ENCODE measurements around the gene CTNNB1. TPM values are rescaled to one million over a fixed set of nuclear protein-coding genes. Genes with fewer than 3 reads are reported as not detected.

Gene CTNNB1
- total RNA-seq, 1 experiment from 2014 or later = 747 TPM

DNA sequence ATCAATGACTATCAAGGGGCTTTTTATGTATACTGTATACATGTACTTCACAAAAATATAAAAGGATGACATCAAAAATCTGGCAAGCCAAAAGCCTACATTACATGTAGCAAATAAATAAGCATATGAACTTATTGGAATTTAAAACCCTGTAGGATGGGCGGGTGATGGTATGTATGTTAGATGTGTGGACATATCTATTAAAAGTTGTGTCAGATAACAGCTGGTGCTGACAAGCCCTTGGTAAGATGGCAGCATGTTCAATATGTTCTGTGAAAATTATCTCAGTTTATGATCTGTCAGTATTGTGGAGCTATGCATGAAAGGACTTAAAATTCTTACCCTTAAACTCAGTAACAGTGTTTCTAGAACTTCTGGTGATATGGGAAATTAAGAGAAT lies 20.1 kb downstream of the CTNNB1 start:
- no peak for DNase-seq (ENCODE audit: low read depth)

DNA sequence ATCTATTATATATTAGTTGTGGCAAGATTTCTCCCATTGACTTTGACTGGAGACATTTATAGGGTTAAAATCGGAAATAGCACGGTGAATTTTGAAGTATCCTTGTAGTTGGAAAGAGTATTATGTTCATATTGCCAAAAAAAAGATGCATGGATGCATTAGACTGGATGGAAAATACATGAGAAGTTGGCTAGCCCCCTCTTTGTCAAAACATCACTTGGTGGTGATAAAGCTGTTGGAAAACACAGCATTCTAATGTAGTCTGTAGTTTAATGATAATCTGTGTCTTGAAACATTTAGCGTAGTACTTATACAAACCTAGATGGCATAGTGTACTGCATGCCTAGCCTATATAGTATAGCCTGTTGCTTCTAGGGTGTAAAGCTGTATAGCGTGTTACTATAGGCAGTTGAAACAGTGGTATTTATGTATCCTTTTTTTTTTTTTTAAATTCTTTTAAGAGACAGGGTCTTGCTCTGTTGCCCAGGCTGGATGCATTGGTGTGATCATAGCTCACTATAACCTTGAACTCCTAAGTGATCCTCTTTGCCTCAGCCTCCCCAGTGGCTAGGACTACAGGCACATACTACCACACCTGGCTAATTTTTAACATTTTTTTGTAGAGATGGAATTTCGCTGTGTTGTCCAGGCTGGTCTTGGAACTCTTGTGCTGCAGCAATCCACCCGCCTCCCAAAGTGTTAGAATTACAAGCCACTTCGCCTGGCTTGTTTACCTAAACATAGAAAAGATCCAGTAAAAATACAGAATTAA lies 21.8 kb downstream of the CTNNB1 start:
- DNase-seq (ENCODE audit: low read depth) = no peak

DNA sequence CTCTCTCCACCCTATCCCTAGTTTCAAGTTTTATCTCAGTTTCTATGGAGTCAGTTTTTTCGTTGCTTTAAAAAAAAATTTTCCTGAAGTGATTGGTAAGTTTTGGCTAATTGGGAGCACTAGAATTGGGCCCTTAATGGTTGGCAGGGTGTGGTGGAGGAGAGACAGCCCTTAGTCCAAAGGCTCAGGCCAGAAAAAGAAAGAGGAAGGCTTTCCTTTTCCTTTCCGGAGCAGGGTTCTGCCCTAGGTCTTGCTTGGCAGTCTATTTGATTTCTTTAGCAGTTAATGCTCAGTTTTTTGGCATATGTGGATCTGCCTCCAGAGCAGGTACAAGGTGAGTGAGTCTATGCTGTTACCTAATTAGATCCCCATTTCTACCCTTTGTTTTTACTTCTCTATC lies 22.7 kb downstream of the CTNNB1 start:
- no peak for DNase-seq (ENCODE audit: low read depth)

DNA sequence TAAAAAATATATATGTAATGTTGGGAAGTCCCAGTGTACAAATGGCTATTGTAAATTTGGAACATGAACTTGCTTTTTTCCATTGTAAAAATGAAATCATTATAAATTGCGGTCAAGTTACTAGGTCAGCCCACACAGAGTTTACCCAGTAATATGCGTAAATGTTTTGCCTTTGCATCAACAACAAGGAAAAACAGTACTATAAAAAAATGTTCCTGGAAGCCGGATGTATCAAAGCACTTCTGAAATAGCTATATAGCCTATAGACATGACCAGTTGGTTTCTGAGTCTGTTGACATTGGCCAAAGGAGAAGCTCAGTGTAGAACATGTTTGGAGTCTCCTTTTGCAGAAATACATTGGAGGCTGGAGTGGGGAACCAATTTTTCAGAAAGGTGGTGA lies 23.2 kb downstream of the CTNNB1 start:
- DNase-seq (ENCODE audit: low read depth) = no peak

DNA sequence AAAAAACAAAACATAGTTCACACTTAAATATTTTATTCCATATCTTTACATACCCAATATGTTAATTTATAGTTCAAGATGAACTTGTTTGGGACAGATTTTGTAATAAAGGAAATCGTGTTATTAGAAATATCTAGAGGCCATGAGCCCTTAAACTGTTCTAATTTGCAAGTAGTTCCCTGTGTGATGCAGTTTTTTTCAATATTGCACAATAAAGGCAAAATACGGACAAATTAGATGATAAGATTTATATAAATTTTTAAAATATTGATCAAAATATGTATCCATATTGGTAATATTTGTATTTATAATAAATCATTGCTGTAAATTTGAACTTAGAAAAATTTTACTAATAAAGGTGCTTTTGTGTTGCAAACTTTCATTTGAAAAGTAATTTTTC lies 23.8 kb downstream of the CTNNB1 start:
- DNase-seq (ENCODE audit: low read depth) = no peak

DNA sequence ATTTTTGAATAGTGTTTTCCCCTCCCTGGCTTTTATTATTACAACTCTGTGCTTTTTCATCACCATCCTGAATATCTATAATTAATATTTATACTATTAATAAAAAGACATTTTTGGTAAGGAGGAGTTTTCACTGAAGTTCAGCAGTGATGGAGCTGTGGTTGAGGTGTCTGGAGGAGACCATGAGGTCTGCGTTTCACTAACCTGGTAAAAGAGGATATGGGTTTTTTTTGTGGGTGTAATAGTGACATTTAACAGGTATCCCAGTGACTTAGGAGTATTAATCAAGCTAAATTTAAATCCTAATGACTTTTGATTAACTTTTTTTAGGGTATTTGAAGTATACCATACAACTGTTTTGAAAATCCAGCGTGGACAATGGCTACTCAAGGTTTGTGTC lies 24.4 kb downstream of the CTNNB1 start:
- DNase-seq (ENCODE audit: low read depth) = no peak

DNA sequence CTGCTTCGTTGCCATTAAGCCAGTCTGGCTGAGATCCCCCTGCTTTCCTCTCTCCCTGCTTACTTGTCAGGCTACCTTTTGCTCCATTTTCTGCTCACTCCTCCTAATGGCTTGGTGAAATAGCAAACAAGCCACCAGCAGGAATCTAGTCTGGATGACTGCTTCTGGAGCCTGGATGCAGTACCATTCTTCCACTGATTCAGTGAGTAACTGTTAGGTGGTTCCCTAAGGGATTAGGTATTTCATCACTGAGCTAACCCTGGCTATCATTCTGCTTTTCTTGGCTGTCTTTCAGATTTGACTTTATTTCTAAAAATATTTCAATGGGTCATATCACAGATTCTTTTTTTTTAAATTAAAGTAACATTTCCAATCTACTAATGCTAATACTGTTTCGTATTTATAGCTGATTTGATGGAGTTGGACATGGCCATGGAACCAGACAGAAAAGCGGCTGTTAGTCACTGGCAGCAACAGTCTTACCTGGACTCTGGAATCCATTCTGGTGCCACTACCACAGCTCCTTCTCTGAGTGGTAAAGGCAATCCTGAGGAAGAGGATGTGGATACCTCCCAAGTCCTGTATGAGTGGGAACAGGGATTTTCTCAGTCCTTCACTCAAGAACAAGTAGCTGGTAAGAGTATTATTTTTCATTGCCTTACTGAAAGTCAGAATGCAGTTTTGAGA lies 25.0 kb downstream of the CTNNB1 start:
- peak; percentile 54 for DNase-seq (ENCODE audit: low read depth)

DNA sequence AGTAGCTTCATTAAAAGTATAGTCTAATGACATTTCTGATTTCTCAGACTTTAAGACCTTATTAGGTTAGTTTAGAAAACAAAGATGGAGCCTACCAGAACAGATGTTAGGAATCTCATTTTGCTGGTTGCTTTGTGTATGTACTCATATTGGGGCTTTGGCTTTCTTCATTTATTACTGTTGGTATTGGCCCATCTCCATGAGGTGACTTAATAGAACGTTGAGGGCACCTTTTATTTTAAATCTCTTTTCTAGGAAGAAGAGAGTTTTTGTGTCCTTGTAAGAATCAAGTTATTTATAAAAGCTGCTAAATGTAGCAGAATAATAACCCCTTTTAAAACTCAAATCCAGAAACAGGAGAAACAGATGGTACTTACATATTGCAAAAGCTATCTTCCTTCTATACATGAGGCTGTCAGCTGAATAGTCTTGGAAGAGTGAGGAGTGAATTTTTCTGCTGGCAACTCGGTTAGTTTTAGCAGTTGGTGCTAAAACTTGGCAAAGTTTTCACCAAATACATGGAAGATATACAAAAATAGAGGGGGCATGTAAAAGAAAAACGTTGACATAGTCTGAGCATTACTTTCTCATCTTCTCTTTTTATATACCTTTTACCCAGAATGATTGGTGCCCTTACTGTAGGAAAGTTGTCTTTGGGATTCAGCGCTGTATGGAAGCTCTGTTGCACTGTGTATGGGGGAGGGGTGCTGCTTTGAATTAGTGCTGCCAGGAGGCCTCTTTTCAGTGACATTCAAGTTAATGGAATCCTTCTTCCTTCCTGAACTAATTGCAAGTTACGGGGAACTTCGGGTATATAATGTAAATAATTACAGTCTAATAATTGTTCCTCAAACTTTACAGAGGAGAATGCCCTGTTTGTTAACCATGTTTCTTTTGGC lies 35.8 kb downstream of the CTNNB1 start:
- peak; percentile 19 for DNase-seq (ENCODE audit: low read depth)

DNA sequence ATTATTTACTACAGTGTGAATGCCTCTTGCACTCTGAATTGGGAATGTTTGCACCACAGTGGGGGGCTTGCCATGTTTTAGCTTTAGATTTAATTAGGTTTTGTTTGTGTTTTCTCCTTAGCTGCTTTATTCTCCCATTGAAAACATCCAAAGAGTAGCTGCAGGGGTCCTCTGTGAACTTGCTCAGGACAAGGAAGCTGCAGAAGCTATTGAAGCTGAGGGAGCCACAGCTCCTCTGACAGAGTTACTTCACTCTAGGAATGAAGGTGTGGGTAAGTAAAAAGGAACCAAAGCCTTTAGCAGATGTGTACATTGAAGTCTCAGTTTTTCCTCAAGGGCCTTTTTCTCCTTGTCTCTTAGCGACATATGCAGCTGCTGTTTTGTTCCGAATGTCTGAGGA lies 36.9 kb downstream of the CTNNB1 start:
- no peak for DNase-seq (ENCODE audit: low read depth)

DNA sequence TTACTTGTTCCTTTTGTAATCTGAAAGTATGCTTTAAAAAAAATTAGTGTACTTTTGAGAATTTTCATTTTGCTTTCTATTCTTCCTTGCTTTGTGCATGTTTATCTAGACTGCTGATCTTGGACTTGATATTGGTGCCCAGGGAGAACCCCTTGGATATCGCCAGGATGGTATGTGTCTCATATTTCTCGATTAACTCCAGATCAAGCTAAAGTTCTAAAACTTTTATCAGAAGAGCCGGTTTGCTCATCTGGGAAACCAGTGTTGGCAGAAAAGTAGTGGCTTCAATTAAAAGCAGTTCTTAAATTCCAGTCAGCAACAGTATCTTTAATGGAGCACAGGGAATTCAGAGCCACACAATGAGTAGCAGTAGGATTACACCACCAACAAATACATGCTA lies 38.6 kb downstream of the CTNNB1 start:
- no peak for DNase-seq (ENCODE audit: low read depth)

DNA sequence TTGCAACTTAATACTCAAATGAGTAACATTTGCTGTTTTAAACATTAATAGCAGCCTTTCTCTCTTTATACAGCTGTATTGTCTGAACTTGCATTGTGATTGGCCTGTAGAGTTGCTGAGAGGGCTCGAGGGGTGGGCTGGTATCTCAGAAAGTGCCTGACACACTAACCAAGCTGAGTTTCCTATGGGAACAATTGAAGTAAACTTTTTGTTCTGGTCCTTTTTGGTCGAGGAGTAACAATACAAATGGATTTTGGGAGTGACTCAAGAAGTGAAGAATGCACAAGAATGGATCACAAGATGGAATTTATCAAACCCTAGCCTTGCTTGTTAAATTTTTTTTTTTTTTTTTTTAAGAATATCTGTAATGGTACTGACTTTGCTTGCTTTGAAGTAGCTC lies 40.3 kb downstream of the CTNNB1 start:
- DNase-seq (ENCODE audit: low read depth) = no peak

DNA sequence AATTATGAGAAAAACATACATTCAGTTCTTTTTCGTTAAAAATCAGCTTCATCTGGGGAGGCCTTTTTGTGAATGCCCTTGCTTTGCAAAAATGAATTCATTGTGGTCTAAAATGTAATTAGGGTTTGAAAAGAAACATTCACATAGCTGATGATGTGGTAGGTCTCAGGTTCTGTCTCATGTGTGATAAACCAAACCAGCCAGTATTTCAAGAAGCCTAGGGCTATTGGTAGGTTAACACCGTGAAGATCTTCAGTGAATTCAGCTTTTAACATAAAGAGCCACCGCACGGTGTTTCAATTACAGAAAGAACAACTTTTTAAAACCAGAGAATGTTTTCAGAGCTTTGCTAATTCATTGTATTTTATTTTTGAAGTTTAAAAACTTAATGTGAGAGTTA lies 41.9 kb downstream of the CTNNB1 start:
- DNase-seq (ENCODE audit: low read depth) = no peak

DNA sequence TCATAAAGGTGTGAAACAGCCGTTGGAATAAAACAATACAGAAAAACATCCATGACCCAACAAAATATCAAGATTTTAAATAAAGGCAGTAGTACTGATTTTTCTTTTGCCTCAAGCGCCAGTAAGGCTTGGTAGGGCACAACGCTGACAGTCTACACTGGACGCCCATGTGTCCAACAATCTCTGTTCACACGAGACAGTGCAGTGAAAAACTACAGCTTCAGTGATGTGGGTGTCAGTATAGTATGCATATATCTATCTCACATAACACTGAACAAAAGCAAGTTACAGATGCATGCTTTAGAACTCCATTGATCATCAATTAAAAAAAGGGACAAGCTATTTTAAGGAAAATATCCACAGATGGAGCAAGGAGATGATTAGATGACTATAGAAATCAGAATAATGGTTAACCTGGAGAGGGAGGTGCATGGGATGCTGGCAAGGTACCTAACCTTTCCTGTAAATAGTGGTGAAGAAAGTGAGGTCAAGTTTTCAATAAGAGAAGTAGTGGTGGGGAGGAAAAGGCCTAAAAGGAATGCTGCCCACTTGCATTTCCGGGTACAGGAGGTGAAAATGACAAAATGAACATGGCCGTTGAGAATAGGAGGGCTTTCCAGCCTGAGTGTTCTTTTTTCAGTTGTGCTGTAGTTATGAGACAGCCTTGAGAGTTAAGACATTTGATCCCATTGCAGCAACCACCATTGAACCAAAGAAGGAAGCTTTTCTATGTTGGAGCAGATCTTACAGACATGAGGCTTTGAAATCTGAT lies 42.7 kb downstream of the CTNNB1 start:
- DNase-seq (ENCODE audit: low read depth) = no peak

DNA sequence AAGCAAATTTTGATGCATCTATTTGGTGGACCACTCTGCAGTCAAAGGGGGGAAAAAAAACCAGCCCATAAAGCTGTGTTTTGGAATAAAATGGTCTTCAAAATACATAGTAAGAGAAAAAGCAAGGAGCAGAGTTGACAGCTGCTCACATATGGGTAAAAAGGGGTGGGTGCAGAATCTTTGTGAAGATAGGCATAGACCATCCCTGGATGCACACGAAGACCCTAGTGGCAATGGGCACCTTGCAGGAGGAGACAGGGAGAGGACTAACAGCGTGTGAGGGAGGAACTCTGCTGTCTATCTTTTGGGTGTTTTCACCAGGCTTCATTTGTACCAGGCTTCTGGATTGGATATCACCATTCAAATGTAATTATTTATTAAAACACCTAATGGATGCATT lies 43.9 kb downstream of the CTNNB1 start:
- DNase-seq (ENCODE audit: low read depth) = no peak

DNA sequence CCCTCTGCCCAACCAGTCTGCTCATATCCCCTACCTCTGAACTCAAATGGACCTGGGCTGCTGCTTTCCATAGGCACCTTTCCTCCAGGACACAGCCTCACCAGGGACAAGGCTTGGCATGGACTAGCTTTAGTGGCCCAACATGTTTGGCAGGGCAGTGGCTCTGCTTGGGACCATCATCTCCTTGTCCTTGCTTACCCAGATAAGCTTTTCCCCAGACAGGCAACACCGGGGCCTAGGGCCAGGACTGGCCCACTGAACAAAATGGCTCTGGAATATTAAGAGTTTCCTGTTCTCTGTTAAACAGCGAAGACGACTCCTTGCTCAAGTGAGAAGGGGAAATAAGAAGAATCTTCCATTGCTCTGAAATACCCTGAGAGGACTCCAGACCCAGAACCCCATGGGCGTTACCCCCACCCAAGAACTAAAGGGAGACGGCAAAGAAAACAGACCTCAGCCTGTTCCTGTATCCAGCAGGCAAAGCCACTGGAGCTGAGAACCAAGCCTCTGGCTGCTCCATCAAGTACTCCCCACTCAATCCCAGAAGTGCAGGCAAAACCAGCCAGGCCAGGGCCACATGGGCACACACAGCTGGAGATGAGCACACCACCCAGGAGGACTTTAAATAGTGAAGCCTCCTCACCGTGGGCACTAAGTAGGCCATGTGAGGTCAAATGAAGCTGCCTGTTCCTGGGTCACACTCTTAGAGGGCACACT lies 45.5 kb downstream of the CTNNB1 start:
- DNase-seq (ENCODE audit: low read depth) = no peak

DNA sequence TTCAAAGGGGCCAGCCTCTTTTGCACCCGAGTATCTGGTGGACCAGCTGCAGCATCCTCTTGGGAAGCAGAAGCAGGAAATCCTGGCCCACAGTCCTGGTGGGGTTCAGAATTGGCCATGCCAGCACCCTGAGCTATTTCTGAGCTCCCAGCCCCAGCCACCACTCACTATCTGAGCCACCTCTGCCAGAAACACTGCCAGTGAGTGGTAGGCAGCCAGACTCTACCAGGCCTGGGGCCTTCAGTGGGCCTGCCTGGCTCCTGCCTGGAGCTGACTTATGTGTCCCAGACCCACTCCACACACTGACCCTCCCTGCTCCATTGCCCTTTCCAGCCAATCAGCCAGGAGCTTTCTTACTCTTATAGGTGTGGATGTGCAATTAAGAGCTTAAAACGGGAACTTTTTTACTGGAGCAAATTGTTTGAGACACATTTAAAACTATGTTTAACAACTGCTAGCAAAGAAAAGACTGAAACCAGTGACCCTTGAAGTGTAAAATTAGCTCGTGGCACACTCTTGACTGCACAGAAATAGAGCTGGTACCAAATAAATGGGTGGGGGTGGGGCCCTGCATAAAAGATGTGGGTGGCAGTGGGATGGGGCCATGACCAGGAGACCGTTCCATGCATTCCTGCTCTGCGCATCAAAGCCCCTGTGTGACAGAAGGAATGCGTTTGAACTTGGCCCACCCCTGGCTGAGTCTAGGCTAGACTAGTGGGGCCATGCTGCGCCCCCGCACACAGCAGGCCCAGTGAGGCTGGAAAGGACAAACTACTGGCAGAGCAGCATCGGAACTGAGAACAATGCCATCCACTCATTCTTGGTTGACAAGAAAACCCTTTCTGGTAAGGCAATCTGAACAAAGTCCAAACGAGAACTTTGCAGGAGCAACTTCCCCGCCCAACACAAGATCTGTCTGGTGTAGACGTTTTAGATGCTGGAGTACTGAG lies 48.0 kb downstream of the CTNNB1 start:
- DNase-seq (ENCODE audit: low read depth) = no peak

DNA sequence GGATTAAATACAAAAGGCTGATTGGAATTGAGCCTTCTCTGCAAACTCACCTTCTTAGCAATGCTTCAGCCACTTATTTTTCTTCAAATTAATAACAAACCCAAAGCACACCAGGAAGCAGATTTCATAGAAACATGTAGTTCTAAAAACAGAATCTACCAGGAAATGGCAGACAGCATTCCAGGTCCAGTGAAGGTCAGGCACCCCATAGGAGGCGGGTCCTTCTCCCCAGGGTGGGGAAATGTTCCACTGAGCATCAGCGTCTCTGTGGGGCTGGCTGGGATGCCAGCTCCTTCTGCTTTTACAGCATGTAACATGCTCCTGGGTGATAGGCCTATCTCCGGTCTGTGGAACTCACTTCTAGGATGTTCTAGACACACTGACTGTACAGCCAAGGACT lies 49.2 kb downstream of the CTNNB1 start:
- no peak for DNase-seq (ENCODE audit: low read depth)

DNA sequence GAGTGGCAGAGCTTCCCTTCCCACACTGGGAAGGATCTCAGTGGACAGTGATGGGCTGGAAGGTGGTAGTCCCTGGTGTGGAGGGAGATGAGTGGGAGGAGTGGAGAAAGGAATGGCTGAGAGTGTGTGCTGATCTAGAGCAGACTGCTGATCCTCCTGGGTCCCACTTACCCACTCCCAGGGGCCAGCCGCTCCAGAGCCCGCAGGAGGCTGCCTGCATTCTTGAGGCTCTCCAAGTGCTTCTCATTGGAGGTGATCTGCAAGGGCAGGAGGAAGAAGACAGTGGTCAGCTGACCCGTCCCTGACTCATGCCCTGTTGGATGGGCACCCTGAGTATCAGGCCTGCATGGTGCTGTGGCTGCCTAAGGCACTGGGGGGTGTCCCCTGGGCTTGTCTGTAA lies 50.0 kb downstream of the CTNNB1 start:
- DNase-seq (ENCODE audit: low read depth) = no peak

DNA sequence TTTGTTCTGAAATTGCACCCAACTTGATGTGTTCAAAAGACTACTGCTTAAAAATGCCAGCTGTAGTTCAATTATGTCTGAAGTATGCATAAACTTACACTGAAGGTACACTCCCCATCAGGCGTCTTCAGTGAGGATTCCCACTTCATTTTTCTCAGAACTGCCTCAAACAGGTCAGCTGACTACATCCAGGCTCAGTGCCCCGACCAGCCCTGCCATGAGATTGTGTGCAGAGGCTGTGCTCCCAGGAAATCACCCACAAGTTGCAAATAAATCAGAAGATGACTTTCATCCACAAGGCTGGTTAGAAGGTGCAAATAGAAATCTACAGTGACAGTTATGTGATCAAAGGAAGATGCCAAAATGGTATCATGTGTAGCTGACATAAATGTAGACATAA lies 51.5 kb downstream of the CTNNB1 start:
- DNase-seq (ENCODE audit: low read depth) = no peak

DNA sequence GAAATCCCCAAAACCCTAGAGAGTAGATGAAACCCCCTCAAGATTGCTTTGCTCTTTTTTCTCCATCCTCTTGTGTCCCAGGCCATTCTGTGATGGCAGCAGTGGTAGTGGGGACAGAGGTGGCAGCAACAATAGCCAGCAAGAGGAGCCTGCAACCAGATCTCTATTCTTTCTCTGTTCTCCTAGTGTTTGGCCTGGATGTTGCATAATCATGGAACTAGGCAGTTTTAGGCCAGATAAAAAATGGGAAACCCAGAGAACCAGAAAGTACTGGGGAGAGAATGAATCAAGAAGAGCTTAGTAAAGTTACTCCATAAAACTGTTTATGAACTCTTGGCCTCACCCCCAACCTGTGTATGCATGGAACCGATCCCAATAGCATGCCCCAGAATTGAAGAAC lies 52.3 kb downstream of the CTNNB1 start:
- DNase-seq (ENCODE audit: low read depth) = no peak

All from RPMI7951 (cell line).